IPS DF 4.7 (cell line): Measurements from ENCODE around the gene ACBD6.
A peak's percentile ranks its signal among the peaks of the same experiment; 100 is the strongest.
"Not testable (repeated sequence)": the region's sequence is repeated elsewhere in the genome, so short reads cannot be mapped to it uniquely, and the experiment has no call there.

ENCODE experiments used
- DNase-seq: peaks from one replicate; pipeline ENCODE4 v3.0.0-alpha.2; 2013; ENCODE audit warnings: low spot score; ENCODE audit errors: extremely low read depth

Gene ACBD6

GRCh38 chr1:180489976-180490375, 12.4 kb downstream of the ACBD6 start:
- no peak for DNase-seq

- DNase-seq = no peak
These were observed 13.1 kb downstream of the ACBD6 start for GRCh38 chr1:180489313-180489712.

- DNase-seq = no peak
These were observed 13.7 kb downstream of the ACBD6 start for GRCh38 chr1:180488661-180489060.

- DNase-seq = peak; percentile 25
These were observed 16.3 kb downstream of the ACBD6 start for GRCh38 chr1:180486092-180486491.

- DNase-seq = no peak
These were observed 17.9 kb downstream of the ACBD6 start for GRCh38 chr1:180484490-180484889.

GRCh38 chr1:180482425-180483275, 19.7 kb downstream of the ACBD6 start:
- peak; percentile 46 for DNase-seq

GRCh38 chr1:180470031-180470430, 32.3 kb downstream of the ACBD6 start:
- no peak for DNase-seq

GRCh38 chr1:180468311-180468710, 34.1 kb downstream of the ACBD6 start:
- DNase-seq = no peak

GRCh38 chr1:180462102-180462501, 40.3 kb downstream of the ACBD6 start:
- no peak for DNase-seq

GRCh38 chr1:180461682-180462081, 40.7 kb downstream of the ACBD6 start:
- DNase-seq = not testable (repeated sequence)

GRCh38 chr1:180458807-180459206, 43.6 kb downstream of the ACBD6 start:
- DNase-seq = no peak

- DNase-seq = no peak
These were observed 46.2 kb downstream of the ACBD6 start for GRCh38 chr1:180456191-180456590.

GRCh38 chr1:180451504-180451903, 50.9 kb downstream of the ACBD6 start:
- DNase-seq = no peak

GRCh38 chr1:180444522-180444921, 57.9 kb downstream of the ACBD6 start:
- no peak for DNase-seq

GRCh38 chr1:180440335-180440734, 62.0 kb downstream of the ACBD6 start:
- no peak for DNase-seq

GRCh38 chr1:180435566-180435965, 66.8 kb downstream of the ACBD6 start:
- DNase-seq = no peak

GRCh38 chr1:180433873-180434272, 68.5 kb downstream of the ACBD6 start:
- DNase-seq = no peak

- no peak for DNase-seq
These were observed 70.7 kb downstream of the ACBD6 start for GRCh38 chr1:180431683-180432082.

- DNase-seq = no peak
These were observed 73.3 kb downstream of the ACBD6 start for GRCh38 chr1:180428782-180429695.

GRCh38 chr1:180425952-180426351, 76.4 kb downstream of the ACBD6 start:
- no peak for DNase-seq

GRCh38 chr1:180424848-180425457, 77.4 kb downstream of the ACBD6 start:
- DNase-seq = no peak

GRCh38 chr1:180421614-180422013, 80.8 kb downstream of the ACBD6 start:
- DNase-seq = no peak
